22Rv1 (cell line): ENCODE results near the gene FRMD1.

Source experiments
- ZFX ChIP-seq: fragments of 450-650 bp; IDR thresholded peaks from 2 replicates; pipeline ENCODE4 v1.6.1; 2017; ENCODE audit warnings: antibody characterized with exemption, borderline replicate concordance
- TF ChIP-seq, protein P1 (sequence below): fragments of 450-650 bp; IDR thresholded peaks from 2 replicates; pipeline ENCODE4 v1.5.1; 2017; ENCODE audit warnings: mild to moderate bottlenecking

DNA sequence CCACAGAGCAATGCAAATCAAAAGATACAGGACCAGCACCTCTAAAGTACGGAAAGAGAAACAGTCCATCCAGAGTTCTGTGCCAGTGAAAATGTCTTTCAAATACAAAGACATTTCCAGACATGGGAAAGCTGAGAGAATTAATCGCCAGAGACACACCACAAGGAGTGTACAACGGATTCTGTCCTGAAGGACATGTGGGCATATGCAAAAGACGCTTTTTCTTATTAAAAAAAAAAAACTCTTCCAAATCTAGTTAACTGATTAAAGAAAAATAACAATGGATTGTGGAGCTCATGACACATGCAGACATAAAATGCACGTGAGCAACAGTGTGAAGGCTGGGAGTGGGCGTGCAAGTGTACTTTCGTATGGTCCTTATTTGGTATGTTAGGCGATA lies 58.8 kb downstream of the FRMD1 start:
- TF ChIP-seq, protein P1, sequence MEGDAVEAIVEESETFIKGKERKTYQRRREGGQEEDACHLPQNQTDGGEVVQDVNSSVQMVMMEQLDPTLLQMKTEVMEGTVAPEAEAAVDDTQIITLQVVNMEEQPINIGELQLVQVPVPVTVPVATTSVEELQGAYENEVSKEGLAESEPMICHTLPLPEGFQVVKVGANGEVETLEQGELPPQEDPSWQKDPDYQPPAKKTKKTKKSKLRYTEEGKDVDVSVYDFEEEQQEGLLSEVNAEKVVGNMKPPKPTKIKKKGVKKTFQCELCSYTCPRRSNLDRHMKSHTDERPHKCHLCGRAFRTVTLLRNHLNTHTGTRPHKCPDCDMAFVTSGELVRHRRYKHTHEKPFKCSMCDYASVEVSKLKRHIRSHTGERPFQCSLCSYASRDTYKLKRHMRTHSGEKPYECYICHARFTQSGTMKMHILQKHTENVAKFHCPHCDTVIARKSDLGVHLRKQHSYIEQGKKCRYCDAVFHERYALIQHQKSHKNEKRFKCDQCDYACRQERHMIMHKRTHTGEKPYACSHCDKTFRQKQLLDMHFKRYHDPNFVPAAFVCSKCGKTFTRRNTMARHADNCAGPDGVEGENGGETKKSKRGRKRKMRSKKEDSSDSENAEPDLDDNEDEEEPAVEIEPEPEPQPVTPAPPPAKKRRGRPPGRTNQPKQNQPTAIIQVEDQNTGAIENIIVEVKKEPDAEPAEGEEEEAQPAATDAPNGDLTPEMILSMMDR = no peak
- no peak for TF ChIP-seq ZFX
